Activated CD4-positive, alpha-beta T cell treated with anti-CD3 and anti-CD28 coated beads, Interleukin-2, amount 10 ng/mL, durations not matched to agents 7 days and 5 days (primary cell): ENCODE results near the gene STXBP3. TPM values are rescaled to one million over a fixed set of nuclear protein-coding genes. Genes with fewer than 3 reads are reported as not detected.

Experiments used
- CTCF ChIA-PET: fragments of 350-600 bp; sonication (Branson Sonifier 250); formaldehyde crosslinking; loops from one replicate; lab custom pipeline; 2021; ENCODE audit warnings: antibody characterized with exemption; lab: Charles Lee
- POLR2A ChIA-PET: fragments of 350-600 bp; sonication (Branson Sonifier 250); formaldehyde crosslinking; loops from one replicate; lab custom pipeline; 2021; ENCODE audit warnings: antibody characterized with exemption; lab: Charles Lee
- DNase-seq: peaks from one replicate; pipeline ENCODE4 v3.0.0-alpha.2; 2020
- H3K27ac Mint-ChIP-seq: one replicate; pipeline ENCODE4 v1.8.0; 2021; ENCODE audit warnings: mild to moderate bottlenecking, moderate library complexity, mixed read lengths
- H3K27me3 Mint-ChIP-seq: one replicate; pipeline ENCODE4 v1.8.0; 2021; ENCODE audit warnings: mixed read lengths
- H3K36me3 Mint-ChIP-seq: one replicate; pipeline ENCODE4 v1.8.0; 2021; ENCODE audit warnings: low read depth, mixed read lengths
- H3K4me1 Mint-ChIP-seq: one replicate; pipeline ENCODE4 v1.8.0; 2021; ENCODE audit warnings: mixed read lengths
- H3K4me3 Mint-ChIP-seq: one replicate; pipeline ENCODE4 v1.8.0; 2021; ENCODE audit warnings: mild to moderate bottlenecking, moderate library complexity, mixed read lengths
- H3K9me3 Mint-ChIP-seq: one replicate; pipeline ENCODE4 v1.8.0; 2021; ENCODE audit warnings: mixed read lengths
- total RNA-seq, 2 experiments: library from RNA; stranded (reverse); gene quantifications; one replicate each; pipeline ENCODE4 v1.2.3, GENCODE V29; 2021

Gene STXBP3
- total RNA-seq, 2 experiments from 2014 or later, result 49.8 to 55.3 TPM

GRCh38 chr1:108858230-108858950 is 111.9 kb downstream of the STXBP3 start:
- Mint-ChIP-seq H3K4me3 (no peak overlapping the region), H3K4me1 (peaks cover 10% of the 10 kb centered on the region), H3K36me3 (no peaks in the 10 kb centered on the region), H3K27ac (no peak overlapping the region), H3K27me3 (peaks cover 25% of the 10 kb centered on the region), H3K9me3 (no peaks in the 10 kb centered on the region)
- CTCF ChIA-PET, result interaction anchor here (0.6 to 1.0 kb wide), 3 partner anchors 18 to 230 kb away, joined by 3 read pairs; no protein-coding TSS in a partner anchor
- POLR2A ChIA-PET, result no interaction called here
- DNase-seq, result no peak

Other genes starting within 250 kb of the STXBP3 start
- 10 to 100 TPM; 14.5 to 16.3 TPM for gene EEIG2, start 186.6 kb upstream of the STXBP3 start, total RNA-seq
- 10 to 100 TPM; 22.7 to 23.6 TPM for gene HENMT1, start 85.6 kb upstream of the STXBP3 start, total RNA-seq
- 10 to 100 TPM; 76.4 to 79.8 TPM for gene PRPF38B, start 54.4 kb upstream of the STXBP3 start, total RNA-seq
- gene FNDC7, start 33.8 kb upstream of the STXBP3 start, total RNA-seq, result not detected
- not detected for gene AKNAD1, start 110.4 kb downstream of the STXBP3 start, total RNA-seq
- 10 to 100 TPM; 44.8 to 52.0 TPM for gene GPSM2, start 130.3 kb downstream of the STXBP3 start, total RNA-seq
- 10 to 100 TPM; 18.7 to 20.4 TPM for gene CLCC1, start 216.8 kb downstream of the STXBP3 start, total RNA-seq